Mesothelial cell of epicardium (in vitro differentiated cells): ENCODE data around the gene GRIN2A. TPM values are rescaled to one million over a fixed set of nuclear protein-coding genes. Genes with fewer than 3 reads are reported as not detected.

Experiments
- DNase-seq, 2 experiments: peaks; one replicate each; pipeline ENCODE4 v3.0.0; 2021; ENCODE audit warnings: low spot score in 2 of 2; ENCODE audit not compliant: unreplicated experiment in 2 of 2
- H3K27ac Mint-ChIP-seq: 2 replicates; pipeline ENCODE4 v1.8.0; 2021; ENCODE audit warnings: mixed read lengths
- H3K27me3 Mint-ChIP-seq: 2 replicates; pipeline ENCODE4 v1.8.0; 2021; ENCODE audit warnings: low read depth, mixed read lengths
- H3K36me3 Mint-ChIP-seq: 2 replicates; pipeline ENCODE4 v1.8.0; 2021; ENCODE audit warnings: mixed read lengths
- H3K4me1 Mint-ChIP-seq: 2 replicates; pipeline ENCODE4 v1.8.0; 2021; ENCODE audit warnings: mixed read lengths
- H3K4me3 Mint-ChIP-seq: 2 replicates; pipeline ENCODE4 v1.8.0; 2021; ENCODE audit warnings: mild to moderate bottlenecking, moderate library complexity, mixed read lengths
- H3K9me3 Mint-ChIP-seq: 2 replicates; pipeline ENCODE4 v1.8.0; 2021; ENCODE audit warnings: mixed read lengths
- CTCF ChIP-seq: fragments of 200-600 bp; sonication (generic); IDR thresholded peaks from one replicate; pipeline ENCODE4 v1.5.0; 2021; ENCODE audit warnings: antibody characterized with exemption; ENCODE audit not compliant: unreplicated experiment
- total RNA-seq: library from RNA; stranded (reverse); gene quantifications from 3 replicates; pipeline ENCODE4 v1.2.1, GENCODE V29; 2021

GRIN2A gene
- total RNA-seq, 1 donor from 2014 or later = 4.9 TPM

DNA sequence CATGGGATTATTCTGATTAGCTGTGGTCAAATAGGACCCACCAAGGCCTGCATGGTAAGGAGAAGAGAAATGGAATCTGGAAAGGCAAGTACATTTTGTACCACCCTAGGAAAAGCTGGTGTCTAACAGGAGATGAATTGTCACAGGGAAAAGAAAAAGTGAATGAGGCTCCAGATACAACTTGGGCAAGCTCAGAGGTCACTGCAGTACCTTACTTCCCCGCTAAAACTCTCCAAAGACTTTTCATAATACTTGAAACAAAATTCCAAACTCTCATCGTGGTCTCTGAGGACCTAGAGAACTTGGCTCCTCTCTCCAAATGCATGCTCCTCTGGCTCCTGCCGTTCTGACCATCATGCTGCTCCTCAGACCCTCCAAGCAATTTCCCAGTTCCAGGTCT, 262.8 kb downstream of the GRIN2A start:
- Mint-ChIP-seq H3K4me1 (no peaks in the 10 kb centered on the region), H3K4me3 (no peak overlapping the region), H3K27me3 (peaks cover 17% of the 10 kb centered on the region), H3K36me3 (no peaks in the 10 kb centered on the region), H3K9me3 (no peaks in the 10 kb centered on the region), H3K27ac (no peak overlapping the region)
- TF ChIP-seq CTCF = no peak
- DNase-seq = no peak

GRCh38 chr16:9917691-9918090, 264.5 kb downstream of the GRIN2A start:
- Mint-ChIP-seq H3K36me3 (no peaks in the 10 kb centered on the region), H3K27ac (no peak overlapping the region), H3K27me3 (peaks cover 17% of the 10 kb centered on the region), H3K4me1 (no peaks in the 10 kb centered on the region), H3K9me3 (no peaks in the 10 kb centered on the region), H3K4me3 (no peak overlapping the region)
- no peak for DNase-seq
- no peak for TF ChIP-seq CTCF

DNA sequence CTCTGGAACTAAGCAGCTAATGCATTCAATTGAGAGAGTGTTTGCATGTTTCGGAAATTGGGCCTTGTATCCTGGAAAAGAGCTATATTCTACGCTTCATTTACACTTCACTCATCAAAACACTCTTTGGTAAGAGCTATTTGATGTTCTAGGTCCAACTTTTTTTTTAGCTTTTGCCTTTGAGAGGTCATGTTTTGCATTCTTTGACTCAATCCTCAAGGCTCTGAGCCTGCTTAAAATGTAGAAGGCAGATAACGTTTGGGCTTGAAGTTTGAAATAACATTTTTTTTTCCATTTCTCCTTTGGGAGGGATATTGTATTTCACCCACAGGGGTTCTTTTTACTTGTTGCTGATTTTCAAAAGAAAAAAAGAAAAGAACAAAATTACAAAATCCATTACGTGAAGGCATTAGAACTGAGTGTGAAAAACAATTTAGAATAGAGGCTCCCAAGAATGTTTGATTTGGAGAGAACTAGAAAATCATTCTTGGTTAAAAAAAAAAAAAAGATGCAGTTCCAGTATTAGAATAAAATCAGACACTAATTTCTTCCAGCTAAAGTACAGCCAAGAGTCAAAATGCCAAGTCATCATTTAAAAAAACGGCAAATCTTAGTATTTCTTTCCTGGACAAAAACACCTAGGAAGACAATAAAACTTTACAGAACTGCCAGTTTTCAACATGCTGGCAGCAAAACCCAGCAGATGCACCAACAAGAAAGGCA, 268.5 kb downstream of the GRIN2A start:
- Mint-ChIP-seq H3K36me3 (no peaks in the 10 kb centered on the region), H3K27me3 (peaks cover 12% of the 10 kb centered on the region), H3K27ac (no peak overlapping the region), H3K4me3 (no peak overlapping the region), H3K4me1 (peaks cover 2% of the 10 kb centered on the region), H3K9me3 (no peaks in the 10 kb centered on the region)
- no peak for TF ChIP-seq CTCF
- DNase-seq = no peak

GRCh38 chr16:9911989-9912388, 270.2 kb downstream of the GRIN2A start:
- Mint-ChIP-seq H3K27ac (no peak overlapping the region), H3K36me3 (no peaks in the 10 kb centered on the region), H3K9me3 (no peaks in the 10 kb centered on the region), H3K4me1 (peaks cover 7% of the 10 kb centered on the region), H3K4me3 (no peak overlapping the region), H3K27me3 (peaks cover 6% of the 10 kb centered on the region)
- no peak for TF ChIP-seq CTCF
- no peak for DNase-seq

DNA sequence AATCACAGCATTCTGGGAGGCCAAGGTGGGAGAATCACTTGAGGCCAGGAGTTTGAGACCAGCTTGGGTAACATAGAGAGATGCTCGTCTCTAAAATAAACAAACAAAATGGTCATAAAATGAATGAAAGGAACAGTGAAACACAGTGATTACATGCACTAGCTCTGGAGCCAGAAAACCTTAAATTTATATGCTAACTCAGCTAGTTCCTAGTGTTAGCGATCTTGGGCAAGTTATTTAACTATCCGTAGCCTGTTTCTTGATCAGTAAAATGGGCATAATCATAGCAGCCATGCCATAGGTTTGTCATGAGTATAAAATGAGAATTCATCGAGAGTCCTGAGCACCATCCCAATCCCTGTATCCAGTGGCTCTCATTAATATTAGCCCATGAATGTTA, 271.0 kb downstream of the GRIN2A start:
- no peaks in the 10 kb centered on the region for H3K36me3 Mint-ChIP-seq
- H3K4me3 Mint-ChIP-seq = no peak overlapping the region

More for the DNA sequence above, 271.0 kb downstream of the GRIN2A start:
- DNase-seq = no peak
- Mint-ChIP-seq H3K4me1 (peaks cover 7% of the 10 kb centered on the region), H3K27ac (no peak overlapping the region), H3K27me3 (peaks cover 1% of the 10 kb centered on the region), H3K9me3 (no peaks in the 10 kb centered on the region)
- no peak for TF ChIP-seq CTCF
